Hematopoietic multipotent progenitor cell treated with erythropoietin and hydrocortisone succinate and interleukin-3 and kit ligand, for 4 days (in vitro differentiated cells): ENCODE data around the gene SCYGR3.

Source experiments
- DNase-seq: peaks from one replicate; pipeline ENCODE4 v3.0.0-alpha.2; 2015

The SCYGR3 gene, protein sequence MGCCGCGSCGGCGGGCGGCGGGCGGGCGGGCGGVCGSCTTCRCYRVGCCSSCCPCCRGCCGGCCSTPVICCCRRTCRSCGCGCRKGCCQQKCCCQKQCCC

DNA sequence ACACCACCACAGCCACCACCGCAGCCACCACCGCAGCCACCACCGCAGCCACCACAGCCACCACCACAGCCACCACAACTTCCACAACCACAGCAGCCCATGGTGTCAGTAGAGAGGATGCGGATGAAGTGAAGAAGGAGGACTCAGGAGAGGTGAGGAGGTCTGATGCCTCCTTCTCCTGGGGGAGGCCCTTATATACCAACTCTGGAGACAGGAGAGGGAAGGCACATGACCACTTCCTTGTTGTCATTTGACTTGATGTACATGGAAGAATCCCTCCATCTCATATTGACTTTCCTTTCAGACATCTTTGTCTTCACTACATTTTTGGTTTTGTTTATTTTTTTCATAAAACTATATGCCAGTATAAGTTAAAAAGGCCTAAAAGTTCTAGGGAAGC lies at the start of gene SCYGR3:
TSS of gene SCYGR3 (minus strand) at position 101 of the 400 bp plus-strand sequence. CDS start at position 101, 0 bp downstream.
- no peak for DNase-seq

- DNase-seq: no peak
Measured at GRCh38 chr2:227661827-227662226, 47.2 kb upstream of the SCYGR3 start.

GRCh38 chr2:227661025-227661649 lies 46.5 kb upstream of the SCYGR3 start:
- DNase-seq: no peak

DNA sequence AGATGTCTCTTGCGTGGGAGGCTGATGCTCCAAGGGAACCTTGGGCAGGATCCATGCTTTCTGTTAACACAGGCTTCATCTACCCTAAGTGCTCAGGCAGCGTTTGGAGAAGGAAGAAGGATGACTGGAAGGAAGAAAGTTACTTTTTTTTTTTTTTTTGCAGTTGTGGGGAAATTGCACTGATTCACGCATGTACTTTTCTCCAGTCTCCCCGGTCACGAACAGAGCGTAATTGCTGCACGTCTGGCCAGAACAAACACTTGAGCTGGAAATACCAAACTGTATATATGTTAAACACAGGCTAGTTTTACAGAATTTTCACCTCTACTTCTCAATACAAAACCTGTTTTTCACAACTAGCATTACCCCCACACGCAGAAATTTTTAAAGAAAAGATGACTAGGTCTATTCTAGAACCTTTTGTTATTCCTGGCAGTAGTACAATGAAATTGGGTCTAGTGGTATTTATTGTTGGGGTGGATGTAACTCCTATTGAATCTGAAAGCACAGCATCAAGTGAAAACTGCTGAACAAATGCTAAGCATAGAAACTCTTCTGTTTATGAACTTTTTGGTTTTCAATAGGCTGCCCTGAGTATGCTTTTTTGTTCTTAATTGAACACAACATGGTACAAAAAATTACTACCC lies 42.7 kb upstream of the SCYGR3 start:
- no peak for DNase-seq

DNA sequence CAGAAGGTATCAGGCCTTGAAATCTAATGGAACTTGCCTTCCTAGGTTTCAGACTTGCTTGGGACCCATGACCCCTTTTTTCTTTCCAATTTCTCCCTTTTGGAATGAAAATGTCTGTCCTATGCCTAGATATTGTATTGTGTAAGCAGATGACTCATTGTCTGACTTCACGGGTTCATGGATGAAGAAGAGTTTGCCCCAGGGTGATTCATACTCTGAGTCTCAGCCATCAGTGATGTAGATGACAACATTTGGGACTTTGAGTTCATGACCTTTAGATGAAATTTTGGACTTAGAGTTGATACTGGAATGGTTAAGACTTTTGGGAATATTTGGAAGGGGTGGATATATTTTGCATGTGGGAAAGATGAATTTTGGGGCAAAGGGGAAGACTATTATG lies 40.8 kb upstream of the SCYGR3 start:
- DNase-seq: no peak

- no peak for DNase-seq
Measured at GRCh38 chr2:227654426-227654825, 39.8 kb upstream of the SCYGR3 start.

- no peak for DNase-seq
Measured at GRCh38 chr2:227653419-227653818, 38.8 kb upstream of the SCYGR3 start.

DNA sequence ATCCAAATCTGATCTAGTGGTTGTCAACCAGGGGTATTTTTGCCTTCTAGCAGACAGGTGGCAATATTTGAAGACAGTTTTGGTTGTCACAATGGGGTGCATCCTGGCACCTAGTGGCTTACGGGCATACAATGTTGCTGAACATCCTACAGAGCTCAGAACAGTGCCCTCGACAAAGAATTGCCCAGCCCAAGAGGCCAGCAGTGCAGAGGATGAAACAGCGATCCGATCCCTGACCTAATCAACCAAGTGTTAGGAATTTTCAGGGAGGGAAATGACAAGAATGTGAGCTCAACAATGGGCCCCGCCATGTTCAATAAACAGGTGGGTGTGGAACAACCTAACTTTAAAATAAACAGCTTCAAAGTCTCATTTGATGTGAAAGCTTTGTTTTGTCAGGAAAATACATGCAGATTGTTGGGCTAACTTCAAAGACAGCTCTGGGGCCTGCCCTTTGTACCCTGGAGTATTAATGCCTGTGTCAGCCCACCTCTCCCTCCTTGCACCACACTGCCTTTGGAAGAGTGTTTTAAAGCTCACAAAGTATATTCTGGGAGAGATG lies 29.4 kb upstream of the SCYGR3 start:
- DNase-seq: no peak

DNA sequence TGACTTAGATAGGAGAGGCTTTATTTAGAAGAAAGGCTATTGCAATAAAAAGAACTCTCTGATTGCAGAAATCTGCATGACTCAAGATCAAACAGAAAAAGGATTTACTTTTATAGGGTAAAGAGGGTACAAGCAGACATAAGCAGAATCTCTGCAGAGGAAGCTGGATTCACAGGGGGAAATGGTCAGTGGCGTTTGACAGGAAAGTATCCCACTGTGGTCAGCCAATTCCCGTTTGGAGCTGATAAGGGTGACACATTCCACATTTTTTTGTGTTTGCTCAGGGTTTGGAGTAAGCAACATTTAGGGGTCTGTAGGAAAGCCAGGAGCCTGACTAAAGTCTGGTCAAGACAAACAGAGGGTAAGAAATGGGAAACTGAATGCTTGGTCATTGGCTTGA lies 28.0 kb upstream of the SCYGR3 start:
- DNase-seq: no peak

- no peak for DNase-seq
Measured at GRCh38 chr2:227634201-227634600, 19.6 kb upstream of the SCYGR3 start.

GRCh38 chr2:227632827-227633226 lies 18.2 kb upstream of the SCYGR3 start:
- no peak for DNase-seq

GRCh38 chr2:227630322-227630721 lies 15.7 kb upstream of the SCYGR3 start:
- no peak for DNase-seq

- DNase-seq: no peak
Measured at GRCh38 chr2:227629435-227629834, 14.8 kb upstream of the SCYGR3 start.

DNA sequence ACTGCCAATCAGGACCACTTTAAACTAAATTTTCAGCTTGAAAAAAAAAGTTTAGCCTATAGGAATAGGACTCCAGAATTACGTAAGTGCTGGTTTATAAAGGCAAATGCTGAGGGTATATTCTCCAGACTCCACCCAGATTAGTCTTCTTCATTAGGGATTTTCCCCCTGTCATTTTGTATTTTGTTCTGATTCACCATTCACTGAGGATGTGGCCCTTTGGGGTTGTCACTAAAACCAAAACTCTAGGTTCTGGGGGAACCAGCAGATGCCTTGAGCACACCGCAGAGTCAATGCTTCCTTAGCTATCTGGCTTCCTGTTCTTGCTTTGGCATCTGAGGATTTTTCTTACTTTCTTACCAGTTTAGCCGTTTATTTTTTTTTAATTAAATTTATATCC lies 13.1 kb upstream of the SCYGR3 start:
- no peak for DNase-seq

GRCh38 chr2:227626580-227627151 lies 12.0 kb upstream of the SCYGR3 start:
- no peak for DNase-seq

GRCh38 chr2:227625420-227625819 lies 10.8 kb upstream of the SCYGR3 start:
- no peak for DNase-seq

GRCh38 chr2:227623226-227623625 lies 8.6 kb upstream of the SCYGR3 start:
- DNase-seq: no peak

GRCh38 chr2:227617316-227618230 lies 2.9 kb upstream of the SCYGR3 start, which contains the start of gene SCYGR4:
SCYGR4 (plus strand) TSS chr2:227617498; CDS start chr2:227617498, 0 bp downstream.
- no peak for DNase-seq

- no peak for DNase-seq
Measured at GRCh38 chr2:227616631-227617030, 2.0 kb upstream of the SCYGR3 start.

DNA sequence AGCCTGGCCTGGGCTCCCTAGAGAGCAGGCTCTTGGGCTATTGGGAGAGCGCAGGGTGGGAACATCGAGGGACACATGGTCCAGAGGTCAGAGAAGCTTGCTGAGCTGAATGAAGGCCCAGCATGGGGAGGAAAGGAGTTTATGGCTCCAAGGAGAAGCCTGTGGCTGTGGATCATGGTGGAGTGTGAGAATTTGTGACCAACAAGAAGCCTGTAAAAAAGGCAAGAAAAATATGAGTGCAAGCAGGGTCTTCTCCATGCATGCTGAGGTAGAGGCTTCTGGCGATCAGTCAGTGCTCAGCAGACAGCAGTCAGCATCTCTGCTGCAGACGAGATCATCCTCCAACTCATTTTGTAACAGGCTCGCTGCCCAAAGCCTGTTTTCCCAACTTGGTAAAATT lies 1.3 kb upstream of the SCYGR3 start:
- DNase-seq: no peak

GRCh38 chr2:227615181-227615580 lies 541 bp upstream of the SCYGR3 start:
- DNase-seq: no peak

DNA sequence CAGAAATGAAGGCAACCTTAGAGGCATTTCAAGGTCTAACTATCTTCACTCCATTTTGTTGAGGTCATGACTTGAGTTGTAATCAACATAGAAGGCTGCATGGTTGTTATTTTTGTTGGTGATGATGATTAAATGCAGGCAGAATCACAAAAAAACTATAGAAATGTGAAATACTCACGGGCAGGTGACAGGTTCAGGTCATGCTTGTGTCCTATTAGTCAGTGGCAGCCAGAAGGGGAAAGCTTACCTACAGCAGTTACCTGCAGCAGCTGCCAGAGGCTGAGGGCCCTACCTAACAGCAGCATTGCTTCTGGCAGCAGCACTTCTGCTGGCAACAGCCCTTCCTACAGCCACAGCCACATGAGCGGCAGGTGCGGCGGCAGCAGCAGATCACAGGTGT lies 394 bp downstream of the SCYGR3 start:
- DNase-seq: no peak

DNA sequence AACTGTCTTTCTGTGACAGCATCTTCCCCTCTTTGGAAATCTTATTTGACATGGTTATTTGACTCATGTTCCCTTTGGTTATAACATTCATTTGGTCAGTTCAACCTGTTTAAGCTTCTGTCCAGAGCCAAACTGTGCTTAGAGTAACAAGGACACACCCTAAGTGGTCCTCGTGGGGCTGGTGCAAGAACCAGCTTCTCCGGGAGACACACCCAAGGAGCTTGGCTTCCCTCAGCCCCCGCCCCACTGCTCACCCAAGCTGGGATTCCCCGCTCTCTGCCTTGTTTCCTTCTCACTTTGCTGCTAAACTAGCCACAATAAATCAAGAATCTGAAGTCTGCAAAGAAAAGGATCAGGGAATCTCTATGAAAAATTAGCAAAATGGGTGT lies 1.4 kb downstream of the SCYGR3 start:
- no peak for DNase-seq
